Keratinocyte (primary cell): ENCODE measurements around the gene TNFAIP8.

Experiments
- CTCF ChIP-seq, 3 experiments: IDR thresholded peaks in 1 of 3; conservative IDR thresholded peaks in 1 of 3; optimal IDR thresholded peaks in 1 of 3; 2 replicates in 2 of 3; 3 replicates in 1 of 3; pipeline versions ENCODE3 to v1.5.1; 2011; ENCODE audit warnings: low read length in 3 of 3, mild to moderate bottlenecking in 3 of 3, moderate library complexity in 2 of 3, control low read depth in 1 of 3, inconsistent platforms in 1 of 3; ENCODE audit not compliant: insufficient read depth in 2 of 3; ENCODE audit errors: extremely low read depth in 1 of 3
- EZH2 ChIP-seq: IDR thresholded peaks from one replicate; pipeline ENCODE4 v1.6.1; 2012; ENCODE audit warnings: inconsistent platforms, mild to moderate bottlenecking, low read length, moderate library complexity

- no peak for TF ChIP-seq CTCF (optimal IDR thresholded peaks at IDR 0.05 in 1 of 3, IDR thresholded peaks at IDR 0.05 in 1 of 3, conservative IDR thresholded peaks at IDR 0.05 in 1 of 3; ENCODE audit: extremely low read depth in 1 of 3, insufficient read depth in 2 of 3, low read length in 3 of 3)
- no peak for TF ChIP-seq EZH2
Measured at GRCh38 chr5:119360905-119361593, 5.2 kb downstream of the TNFAIP8 start.
